HEK293T (cell line): Measurements from ENCODE around the gene RABGAP1L.

Experiments
- CTBP1 ChIP-seq: fragments of 450-650 bp; IDR thresholded peaks from 2 replicates; pipeline ENCODE4 v1.6.1; 2016; ENCODE audit warnings: borderline replicate concordance
- FOXA1 ChIP-seq: fragments of 450-650 bp; IDR thresholded peaks from 2 replicates; pipeline ENCODE4 v1.6.1; 2016; ENCODE audit warnings: mild to moderate bottlenecking
- LEF1 ChIP-seq: fragments of 450-650 bp; IDR thresholded peaks from 2 replicates; pipeline ENCODE4 v1.6.1; 2017; ENCODE audit warnings: mild to moderate bottlenecking, borderline replicate concordance
- SP1 ChIP-seq: fragments of 450-650 bp; IDR thresholded peaks from 2 replicates; pipeline ENCODE4 v1.6.1; 2017
- SUZ12 ChIP-seq: fragments of 450-650 bp; IDR thresholded peaks from 2 replicates; pipeline ENCODE4 v1.6.1; 2016; ENCODE audit warnings: mild to moderate bottlenecking
- TARDBP ChIP-seq: fragments of 450-650 bp; IDR thresholded peaks from 2 replicates; pipeline ENCODE4 v1.6.1; 2016

DNA sequence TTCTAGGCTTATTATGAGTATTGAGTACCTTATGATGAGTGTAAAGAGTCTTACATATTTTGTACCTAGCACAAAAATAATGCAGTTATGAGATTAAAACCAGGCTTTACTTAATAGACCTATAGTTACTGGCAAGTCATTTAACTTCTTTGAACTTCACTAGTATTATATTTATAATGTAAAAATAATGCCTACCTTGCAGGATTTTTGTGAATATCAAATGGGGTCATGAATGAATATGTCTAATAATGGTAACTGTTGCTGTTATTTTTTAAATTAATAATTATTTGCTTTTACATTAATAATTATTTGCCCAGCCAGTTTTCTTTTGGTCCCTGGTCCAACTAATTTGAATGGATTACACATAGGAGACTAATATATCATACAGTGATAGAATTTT lies 530.9 kb downstream of the RABGAP1L start:
- TF ChIP-seq SP1 = no peak
- no peak for TF ChIP-seq SUZ12
- TF ChIP-seq LEF1 = no peak
- TF ChIP-seq CTBP1 = no peak
- no peak for TF ChIP-seq TARDBP
- no peak for TF ChIP-seq FOXA1
